Kidney glomerular epithelial cell (primary cell): ENCODE results near the gene KIDINS220.

Source experiments
- DNase-seq: peaks from one replicate; lab custom pipeline; 2025; lab: John Stamatoyannopoulos, UW

The KIDINS220 gene

GRCh38 chr2:8697190-8697589, 140.2 kb downstream of the KIDINS220 start:
- no peak for DNase-seq

DNA sequence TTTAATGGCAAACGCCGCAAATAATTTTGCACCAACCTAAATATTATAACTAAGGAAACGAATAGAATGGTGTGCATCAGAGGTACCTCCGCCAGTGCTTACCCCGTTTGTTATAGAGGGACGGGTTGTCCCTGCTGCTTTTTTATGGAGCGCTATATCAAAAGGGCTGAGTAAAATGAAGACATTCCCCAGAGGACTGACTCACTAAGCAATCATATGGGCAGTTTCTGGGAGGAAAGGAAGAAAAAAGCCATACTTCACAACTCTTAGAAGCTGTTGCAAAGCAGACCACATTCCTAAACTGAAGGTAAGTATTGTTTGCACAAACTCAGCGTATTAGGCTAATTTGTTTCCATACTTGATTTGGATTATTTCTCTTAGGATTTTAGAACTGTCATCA, 142.7 kb downstream of the KIDINS220 start:
- no peak for DNase-seq

GRCh38 chr2:8693157-8693821, 144.1 kb downstream of the KIDINS220 start:
- DNase-seq = peak; percentile 18

DNA sequence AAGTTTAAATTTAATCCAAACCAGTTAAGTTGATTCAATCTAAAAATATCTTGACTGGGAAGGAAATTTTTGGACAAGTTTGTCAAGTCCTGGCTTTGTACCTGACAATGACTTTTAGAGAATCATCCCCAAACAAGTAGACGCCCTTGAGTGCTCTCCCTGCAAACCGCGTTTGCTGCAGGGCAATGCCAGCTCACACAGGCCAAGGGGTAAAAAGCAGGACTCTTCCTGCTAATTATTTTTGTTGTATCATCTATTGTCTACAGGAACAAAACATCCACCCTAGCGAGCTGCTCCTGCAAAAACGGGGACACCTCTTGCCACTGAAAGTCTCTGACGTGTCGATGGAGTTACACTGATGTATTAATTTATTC, 144.6 kb downstream of the KIDINS220 start:
- DNase-seq = no peak

DNA sequence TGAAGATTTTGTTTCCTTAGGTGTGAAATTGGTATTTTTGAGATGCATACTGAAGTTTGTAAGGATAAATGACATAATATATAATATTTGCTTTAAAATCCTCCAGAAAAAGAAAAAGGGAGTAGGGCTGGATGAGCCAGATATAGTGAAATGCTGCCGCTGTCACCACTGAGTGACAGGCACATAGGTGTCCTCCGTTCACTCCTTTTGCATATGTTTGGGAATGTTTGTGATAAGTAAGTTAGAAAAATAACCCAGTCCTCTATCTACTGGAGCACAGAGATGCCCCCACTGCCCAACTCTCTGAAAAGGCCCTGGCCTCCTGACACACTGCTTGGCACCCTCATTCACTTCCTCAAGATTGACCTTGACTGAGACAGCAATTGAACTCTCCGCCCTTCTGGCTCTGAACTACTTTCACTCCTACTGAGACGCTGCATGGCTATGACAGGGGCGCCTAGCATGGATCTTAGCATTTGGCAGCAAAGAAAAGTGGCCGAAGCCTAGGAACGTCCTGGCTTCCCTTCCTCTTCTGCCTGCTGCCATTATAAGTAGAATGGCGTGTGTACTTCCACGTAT, 145.5 kb downstream of the KIDINS220 start:
- no peak for DNase-seq

DNA sequence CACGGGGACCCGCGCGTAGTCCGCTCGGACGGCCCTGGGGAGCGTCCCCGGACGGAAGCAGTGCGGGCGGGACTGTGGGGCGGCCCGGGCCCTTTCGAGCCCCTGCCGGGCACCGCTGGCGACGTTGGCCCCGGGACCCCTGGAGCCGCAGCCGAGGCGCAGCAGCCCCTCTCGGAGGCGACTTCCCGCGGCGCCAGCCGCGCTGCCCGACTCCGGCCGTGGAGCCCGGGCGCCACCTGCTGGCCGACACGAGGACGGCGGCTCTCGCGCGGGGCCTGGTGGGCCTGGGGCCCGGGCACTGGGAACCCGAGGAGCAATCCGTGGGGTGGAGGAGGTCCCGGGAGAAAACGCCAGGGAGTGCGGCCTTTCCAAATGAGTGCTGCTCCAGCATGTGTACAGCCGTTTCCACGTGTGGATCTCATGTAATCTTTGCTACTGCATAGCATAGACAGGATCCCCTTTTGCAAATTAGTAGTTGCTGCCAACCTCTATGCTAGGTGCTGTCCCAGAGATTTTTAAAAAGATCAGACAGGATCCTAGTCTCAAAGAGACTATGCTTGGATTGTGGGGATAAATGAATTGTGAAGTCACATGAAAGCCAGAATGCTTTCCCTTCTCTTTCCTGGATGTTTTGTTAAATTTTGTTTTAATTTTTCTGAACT, 151.6 kb downstream of the KIDINS220 start:
- peak; percentile 54 for DNase-seq

DNA sequence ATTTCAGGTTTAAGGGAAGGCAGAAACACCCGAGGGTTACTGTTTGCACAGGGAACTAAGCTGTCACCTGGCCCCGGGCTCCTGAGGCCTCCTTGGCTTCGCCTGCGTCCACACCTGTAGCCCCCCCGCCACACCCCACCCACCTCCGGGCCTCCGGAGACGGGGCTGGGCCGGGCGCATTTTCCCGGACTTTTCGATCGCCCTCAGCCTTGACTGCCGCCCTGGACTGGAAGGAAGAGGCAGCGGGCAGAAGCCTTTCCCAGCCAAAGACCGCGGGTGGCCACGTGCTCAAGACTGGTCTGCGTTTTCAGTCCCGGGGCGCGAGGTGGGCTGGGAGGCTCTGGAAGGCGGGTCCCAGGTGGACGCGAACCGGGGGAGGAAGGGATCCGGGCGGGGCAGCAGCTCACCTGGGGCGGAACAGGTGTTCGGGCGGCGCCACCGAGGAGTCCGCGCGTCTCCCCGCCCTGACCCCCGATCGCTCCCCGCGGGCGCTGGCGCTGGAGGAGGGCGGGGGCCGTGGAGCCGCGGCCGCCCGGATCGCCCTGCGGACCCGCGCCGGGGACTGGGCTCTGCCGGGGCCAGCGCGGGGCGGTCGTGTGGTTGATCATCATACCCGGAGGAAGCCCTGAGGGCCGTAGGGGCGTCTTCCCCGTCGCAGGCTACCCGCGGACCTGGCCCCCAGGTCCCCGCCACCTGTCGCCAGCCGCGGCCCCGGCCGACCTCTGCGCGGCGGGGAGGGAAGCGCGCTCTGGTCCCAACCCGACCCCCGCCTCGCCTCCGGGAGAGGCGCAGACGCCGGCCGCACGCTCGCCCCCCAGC, 152.3 kb downstream of the KIDINS220 start:
- DNase-seq = no peak

DNA sequence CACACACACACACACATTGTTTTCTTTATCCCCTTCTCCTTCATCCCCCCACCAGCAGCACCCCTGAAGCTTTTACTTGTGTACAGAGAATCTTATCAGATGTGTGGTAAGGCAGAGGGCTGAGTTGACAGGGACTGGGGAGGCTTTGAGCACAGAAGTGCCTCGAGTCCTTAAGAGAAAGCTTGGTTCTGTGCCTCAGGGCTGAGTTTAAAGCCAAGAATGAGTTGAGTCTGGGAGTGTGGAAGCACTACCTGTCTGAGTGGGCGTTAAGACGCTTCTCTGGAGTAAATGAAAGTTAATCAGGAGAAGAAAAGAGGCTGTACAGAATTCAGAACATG, 152.9 kb downstream of the KIDINS220 start:
- DNase-seq = peak; percentile 41

DNA sequence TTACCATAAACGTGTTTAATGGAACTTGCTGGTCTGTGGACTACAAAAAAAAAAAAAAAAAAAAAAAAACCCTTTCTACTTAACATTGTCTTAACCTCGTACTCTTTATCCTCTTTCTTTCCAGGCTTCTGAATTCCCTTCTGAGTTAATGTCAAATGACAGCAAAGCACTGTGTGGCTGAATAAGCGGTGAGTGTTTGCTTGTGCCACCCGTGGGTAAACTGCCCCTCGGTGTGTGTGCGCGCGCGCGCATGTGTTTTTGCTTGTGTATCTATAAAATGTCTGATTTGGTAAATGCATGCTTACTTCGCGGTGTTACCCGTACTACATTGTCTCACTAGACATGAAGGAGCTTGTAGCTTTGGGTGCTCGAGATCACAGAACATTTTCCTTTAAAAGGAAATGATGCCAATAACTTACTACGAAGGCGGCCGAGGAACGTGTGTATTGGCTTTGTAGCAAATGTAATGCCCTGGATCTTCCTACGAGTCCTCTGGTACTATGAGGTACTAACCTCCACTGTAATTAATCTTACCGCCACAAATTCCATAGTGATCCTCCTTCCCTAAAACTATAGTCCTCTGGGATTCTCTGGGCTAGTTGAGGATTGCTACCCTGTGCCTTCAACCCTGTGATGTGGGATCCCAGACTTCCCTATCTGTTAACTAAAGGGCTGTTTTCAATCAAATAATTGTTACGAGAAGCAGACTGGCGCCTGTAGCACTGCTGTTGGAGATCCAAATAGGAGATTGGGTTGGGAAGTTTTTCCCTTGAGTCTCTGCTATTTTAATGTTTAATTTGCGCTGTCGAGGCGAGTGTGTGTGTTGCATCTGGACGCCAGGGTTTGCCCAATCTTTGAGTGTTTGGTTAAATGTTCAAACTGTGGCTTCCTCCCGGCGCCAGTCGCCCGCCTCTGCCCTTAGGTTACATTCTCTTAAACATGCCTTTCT, 154.4 kb downstream of the KIDINS220 start:
- DNase-seq = peak; percentile 16

DNA sequence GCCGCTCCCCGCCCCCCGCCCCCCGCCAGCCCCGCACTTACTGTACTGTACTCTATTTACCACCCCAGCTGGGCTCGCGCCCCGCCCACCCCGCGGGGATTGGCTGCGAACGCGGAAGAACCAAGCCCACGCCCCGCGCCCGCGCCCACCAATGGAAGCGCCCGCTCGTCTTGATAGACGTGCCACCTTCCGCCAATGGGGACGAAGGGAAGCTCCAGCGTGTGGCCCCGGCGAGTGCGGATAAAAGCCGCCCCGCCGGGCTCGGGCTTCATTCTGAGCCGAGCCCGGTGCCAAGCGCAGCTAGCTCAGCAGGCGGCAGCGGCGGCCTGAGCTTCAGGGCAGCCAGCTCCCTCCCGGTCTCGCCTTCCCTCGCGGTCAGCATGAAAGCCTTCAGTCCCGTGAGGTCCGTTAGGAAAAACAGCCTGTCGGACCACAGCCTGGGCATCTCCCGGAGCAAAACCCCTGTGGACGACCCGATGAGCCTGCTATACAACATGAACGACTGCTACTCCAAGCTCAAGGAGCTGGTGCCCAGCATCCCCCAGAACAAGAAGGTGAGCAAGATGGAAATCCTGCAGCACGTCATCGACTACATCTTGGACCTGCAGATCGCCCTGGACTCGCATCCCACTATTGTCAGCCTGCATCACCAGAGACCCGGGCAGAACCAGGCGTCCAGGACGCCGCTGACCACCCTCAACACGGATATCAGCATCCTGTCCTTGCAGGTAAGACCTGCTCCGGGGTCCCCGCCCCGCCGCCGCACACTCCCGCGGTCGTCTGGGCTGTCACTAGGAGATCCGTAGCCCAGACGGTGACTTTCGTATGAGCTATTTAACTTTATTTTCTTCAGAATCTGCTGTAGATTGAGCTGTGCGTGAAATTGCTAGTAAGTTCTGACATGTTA, 155.4 kb downstream of the KIDINS220 start, which contains the start of gene ID2:
TSS of gene ID2 (plus strand) at position 271 of the 907 bp plus-strand sequence. CDS start at position 381, 110 bp downstream.
- peak; percentile 91 for DNase-seq

DNA sequence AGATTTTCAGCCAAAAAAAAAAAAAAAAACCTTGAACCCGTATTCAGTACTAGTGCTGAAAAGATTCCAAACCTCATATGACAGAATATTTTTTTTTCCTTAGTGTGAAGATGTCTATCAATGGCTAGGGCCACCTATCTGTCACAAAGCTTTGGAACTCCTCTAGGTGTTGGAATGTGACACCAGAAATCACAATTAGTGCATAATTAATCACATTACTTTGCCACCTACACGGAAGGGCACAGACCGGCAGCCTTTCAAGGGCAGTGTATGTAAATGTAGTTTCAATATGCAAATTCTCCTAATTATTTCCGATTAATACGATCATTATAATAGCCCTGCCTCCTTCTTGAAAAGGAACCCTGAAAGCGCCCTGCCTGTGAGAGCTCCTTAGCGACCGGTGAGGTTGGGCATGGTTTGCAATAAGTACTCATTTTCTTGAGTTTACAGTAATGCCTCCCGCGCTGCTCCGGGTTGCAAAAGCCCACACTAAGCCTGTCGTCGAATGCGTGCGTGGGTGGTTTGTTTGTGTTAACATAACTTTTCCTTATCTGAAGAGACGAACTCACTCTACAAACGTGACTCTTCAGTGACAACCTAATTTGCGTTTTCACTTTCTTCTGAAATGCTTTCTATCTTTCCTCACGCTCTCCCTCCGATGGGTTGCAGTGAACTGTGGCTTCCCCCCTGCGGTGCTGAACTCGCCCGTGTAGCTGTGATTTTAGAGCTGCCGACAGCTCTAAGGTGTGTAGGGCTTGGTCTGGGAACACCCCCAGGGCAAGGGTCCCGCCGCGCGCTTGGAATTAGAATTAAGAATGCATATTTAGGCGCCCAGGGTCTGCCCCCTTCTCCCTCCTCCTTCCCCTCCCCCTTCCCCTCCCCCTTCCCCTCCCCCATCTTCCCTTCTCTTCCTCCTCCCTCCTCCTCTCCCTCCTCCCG, 156.3 kb downstream of the KIDINS220 start:
- peak; percentile 81 for DNase-seq

DNA sequence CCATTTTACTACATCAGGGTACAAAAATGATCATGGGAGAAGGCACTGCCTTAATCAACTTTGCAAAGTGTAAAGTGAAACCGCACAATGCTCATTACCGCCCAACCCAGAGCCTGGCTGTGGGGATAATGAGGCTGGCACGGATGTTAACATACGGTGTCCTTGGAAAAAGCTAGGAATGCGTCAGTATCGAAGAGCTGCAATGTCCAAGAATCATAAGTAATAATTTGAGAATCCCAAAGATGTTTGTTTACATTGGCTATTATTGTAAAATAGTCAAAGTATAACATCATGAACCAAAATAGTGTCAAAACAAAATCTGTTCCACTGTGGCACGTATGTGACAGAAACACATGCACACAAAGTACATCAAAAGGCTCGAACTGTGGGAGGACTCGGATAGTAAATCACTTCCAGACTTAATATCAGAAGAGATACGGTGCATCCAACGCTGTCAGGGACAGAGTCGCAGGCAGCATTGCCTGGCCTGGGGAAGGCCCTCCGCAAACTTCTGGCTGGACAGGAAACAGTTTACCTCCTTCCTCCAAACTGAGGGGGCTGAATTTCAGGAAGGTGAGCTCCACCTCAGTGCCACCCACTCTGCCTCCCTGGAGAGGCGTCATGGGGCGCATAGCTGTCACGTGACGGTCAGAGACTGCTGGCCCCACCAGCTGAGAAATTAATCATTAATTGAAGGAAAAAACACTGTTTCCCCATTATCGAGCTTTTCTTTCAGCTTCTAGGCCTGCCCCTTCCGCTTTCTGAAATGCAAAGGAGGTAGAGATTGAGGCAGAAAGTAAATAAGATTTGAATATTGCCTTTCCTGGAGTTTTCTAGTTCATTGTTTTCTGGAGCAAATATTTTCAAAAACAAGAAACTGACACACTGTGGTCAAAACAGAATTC, 157.3 kb downstream of the KIDINS220 start:
- DNase-seq = peak; percentile 94

- DNase-seq = peak; percentile 51
Measured at GRCh38 chr2:8679567-8679826, 157.9 kb downstream of the KIDINS220 start.
